HEK293 (cell line): ENCODE measurements around the gene ZFP36L1.

Source experiments
- KLF9 ChIP-seq: fragments of 450-650 bp; formaldehyde crosslinking; IDR thresholded peaks from 2 replicates; pipeline ENCODE4 v1.5.1; 2016; ENCODE audit warnings: missing biosample characterization, missing genetic modification characterization, low read depth
- TCF7L2 ChIP-seq: IDR thresholded peaks from 2 replicates; pipeline ENCODE4 v1.6.1; 2011; ENCODE audit warnings: low read depth, mild to moderate bottlenecking, inconsistent platforms, low read length, moderate library complexity, borderline replicate concordance
- ZBTB1 ChIP-seq: fragments of 450-650 bp; formaldehyde crosslinking; IDR thresholded peaks from 2 replicates; pipeline ENCODE4 v1.5.1; 2016; ENCODE audit warnings: missing biosample characterization, missing genetic modification characterization
- ZNF692 ChIP-seq: fragments of 450-650 bp; formaldehyde crosslinking; IDR thresholded peaks from 2 replicates; pipeline ENCODE4 v1.5.1; 2016; ENCODE audit warnings: missing biosample characterization, missing genetic modification characterization
- TF ChIP-seq, protein P1 (sequence below): fragments of 450-650 bp; formaldehyde crosslinking; IDR thresholded peaks from 2 replicates; pipeline ENCODE4 v1.5.1; 2016; ENCODE audit warnings: missing biosample characterization, missing genetic modification characterization

GRCh38 chr14:68841016-68841809 lies 48.3 kb upstream of the ZFP36L1 start:
- TF ChIP-seq, protein P1, sequence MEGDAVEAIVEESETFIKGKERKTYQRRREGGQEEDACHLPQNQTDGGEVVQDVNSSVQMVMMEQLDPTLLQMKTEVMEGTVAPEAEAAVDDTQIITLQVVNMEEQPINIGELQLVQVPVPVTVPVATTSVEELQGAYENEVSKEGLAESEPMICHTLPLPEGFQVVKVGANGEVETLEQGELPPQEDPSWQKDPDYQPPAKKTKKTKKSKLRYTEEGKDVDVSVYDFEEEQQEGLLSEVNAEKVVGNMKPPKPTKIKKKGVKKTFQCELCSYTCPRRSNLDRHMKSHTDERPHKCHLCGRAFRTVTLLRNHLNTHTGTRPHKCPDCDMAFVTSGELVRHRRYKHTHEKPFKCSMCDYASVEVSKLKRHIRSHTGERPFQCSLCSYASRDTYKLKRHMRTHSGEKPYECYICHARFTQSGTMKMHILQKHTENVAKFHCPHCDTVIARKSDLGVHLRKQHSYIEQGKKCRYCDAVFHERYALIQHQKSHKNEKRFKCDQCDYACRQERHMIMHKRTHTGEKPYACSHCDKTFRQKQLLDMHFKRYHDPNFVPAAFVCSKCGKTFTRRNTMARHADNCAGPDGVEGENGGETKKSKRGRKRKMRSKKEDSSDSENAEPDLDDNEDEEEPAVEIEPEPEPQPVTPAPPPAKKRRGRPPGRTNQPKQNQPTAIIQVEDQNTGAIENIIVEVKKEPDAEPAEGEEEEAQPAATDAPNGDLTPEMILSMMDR = no peak
- TF ChIP-seq ZBTB1 (tag by site-specific recombination) = no peak
- no peak for TF ChIP-seq KLF9 (tag by site-specific recombination)
- TF ChIP-seq ZNF692 (tag by site-specific recombination) = no peak
- no peak for TF ChIP-seq TCF7L2
